Panc1 (cell line): ENCODE results near the gene ZBTB11. TPM values are rescaled to one million over a fixed set of nuclear protein-coding genes. Genes with fewer than 3 reads are reported as not detected.

Experiments used
- ATAC-seq: fragments of 200-7000 bp; cut with Tn5 transposase; 2 replicates; pipeline ENCODE4 v1.9.1; 2020; ENCODE audit warnings: mild to moderate bottlenecking, moderate library complexity
- BruUV-seq: library from RNA; stranded (reverse); fragments of 400-500 nt; replicated peaks from 2 replicates; lab custom pipeline; 2021; lab: Mats Ljungman, UMichigan
- CTCF ChIA-PET: fragments of 300-600 bp; sonication (Branson Sonifier 250); formaldehyde crosslinking; loops from one replicate; lab custom pipeline; 2022; ENCODE audit warnings: antibody characterized with exemption; lab: Charles Lee
- POLR2A ChIA-PET: fragments of 300-600 bp; sonication (Branson Sonifier 250); formaldehyde crosslinking; loops from one replicate; lab custom pipeline; 2022; ENCODE audit warnings: antibody characterized with exemption; lab: Charles Lee
- DNase-seq: peaks from one replicate; pipeline ENCODE4 v3.0.0-alpha.2; 2010; ENCODE audit warnings: low read depth, low spot score
- H3K27ac ChIP-seq: 2 replicates; pipeline ENCODE4 v1.5.1; 2011; ENCODE audit warnings: mild to moderate bottlenecking, low read length, inconsistent platforms
- H3K27me3 ChIP-seq: fragments of 200-500 bp; sonication (Bioruptor generic); 2 replicates; pipeline ENCODE4 v1.6.0; 2014; ENCODE audit warnings: low read length, inconsistent platforms; ENCODE audit not compliant: control insufficient read depth, insufficient read depth
- H3K36me3 ChIP-seq: fragments of 200-500 bp; sonication (Bioruptor generic); 2 replicates; pipeline ENCODE4 v1.5.1; 2014; ENCODE audit warnings: inconsistent platforms, mild to moderate bottlenecking, low read length, moderate library complexity; ENCODE audit not compliant: control insufficient read depth, insufficient read depth
- H3K4me1 ChIP-seq: 2 replicates; pipeline ENCODE4 v1.5.1; 2011; ENCODE audit warnings: inconsistent platforms, mild to moderate bottlenecking, low read length, moderate library complexity; ENCODE audit not compliant: control insufficient read depth, insufficient read depth
- H3K4me3 ChIP-seq, 2 experiments: 2 replicates each; pipeline ENCODE4 v1.5.1; 2011 to 2012; ENCODE audit warnings: low read depth in 2 of 2, low read length in 2 of 2, mild to moderate bottlenecking in 2 of 2, inconsistent platforms in 1 of 2, moderate library complexity in 1 of 2
- H3K9me3 ChIP-seq: fragments of 200-500 bp; sonication (Bioruptor generic); 2 replicates; pipeline ENCODE4 v1.5.1; 2014; ENCODE audit warnings: low read depth, mild to moderate bottlenecking, inconsistent platforms, low read length, moderate library complexity; ENCODE audit not compliant: control insufficient read depth, insufficient read depth
- CTCF ChIP-seq: fragments of 450-650 bp; IDR thresholded peaks from 2 replicates; pipeline ENCODE4 v1.5.1; 2017; ENCODE audit warnings: mild to moderate bottlenecking
- POLR2AphosphoS5 ChIP-seq: IDR thresholded peaks from 2 replicates; pipeline ENCODE4 v1.6.1; 2012; ENCODE audit warnings: mild to moderate bottlenecking, low read depth, low read length, moderate library complexity
- REST ChIP-seq, 2 experiments: IDR thresholded peaks; 2 replicates each; pipeline ENCODE4 v1.6.1; 2011 to 2012; ENCODE audit warnings: low read depth in 2 of 2, control low read depth in 1 of 2, low read length in 1 of 2, mild to moderate bottlenecking in 1 of 2, moderate library complexity in 1 of 2; ENCODE audit not compliant: insufficient read depth in 1 of 2
- SIN3A ChIP-seq: IDR thresholded peaks from 2 replicates; pipeline ENCODE4 v1.6.1; 2012; ENCODE audit warnings: low read depth, mild to moderate bottlenecking, low read length, moderate library complexity, borderline replicate concordance; ENCODE audit not compliant: insufficient read depth
- TCF7L2 ChIP-seq: IDR thresholded peaks from 2 replicates; pipeline ENCODE4 v1.6.1; 2011; ENCODE audit warnings: mild to moderate bottlenecking, low read depth, low read length, inconsistent platforms
- in situ Hi-C: cut with HindIII; loops from 2 replicates; pipeline ENCODE4 v1.10.0; 2016; ENCODE audit warnings: low sequenced_read_pairs, low pct_unique_long_range_greater_than_20kb
- intact Hi-C: fragments of 100-400 bp; cut with micrococcal nuclease; formaldehyde crosslinking; loops from one replicate; pipeline ENCODE4 v1.10.0; 2022; ENCODE audit not compliant: unreplicated experiment
- total RNA-seq: library from RNA; stranded (reverse); gene quantifications from one replicate; pipeline ENCODE4 v1.2.1, GENCODE V29; 2021; ENCODE audit not compliant: unreplicated experiment

ZBTB11 gene
- total RNA-seq, 1 experiment from 2014 or later = 20.1 TPM

GRCh38 chr3:101634591-101635196 lies 42.2 kb downstream of the ZBTB11 start:
- DNase-seq = no peak
- H3K27ac ChIP-seq = no peak overlapping the region
- POLR2A ChIA-PET = no interaction called here
- CTCF ChIA-PET = no interaction called here
- TF ChIP-seq REST (IDR thresholded peaks at IDR 0.05; ENCODE audit: insufficient read depth in 1 of 2, low read depth in 2 of 2, low read length in 1 of 2) (no peak), SIN3A (no peak), POLR2AphosphoS5 (no peak), TCF7L2 (no peak), CTCF (no peak)
- H3K9me3 ChIP-seq = no peaks in the 10 kb centered on the region
- H3K36me3 ChIP-seq = no peaks in the 10 kb centered on the region
- 0 out of 2 replicates have a peak, but pooled peaks cover 2% of the 10 kb centered on the region for H3K4me1 ChIP-seq
- ATAC-seq = no peak
- no peak overlapping the region for H3K4me3 ChIP-seq
- H3K27me3 ChIP-seq = no peaks in the 10 kb centered on the region
- in situ Hi-C loops (no loop called here), intact Hi-C loops (no loop called here)
- no TSS peak for BruUV-seq

- POLR2A ChIA-PET = no interaction called here
- DNase-seq (no peak), ATAC-seq (no peak)
- 0 out of 2 replicates have a peak, but pooled peaks cover 2% of the 10 kb centered on the region for H3K4me1 ChIP-seq
- no peak overlapping the region for H3K4me3 ChIP-seq
- H3K27ac ChIP-seq = no peak overlapping the region
- in situ Hi-C loops (no loop called here), intact Hi-C loops (no loop called here)
- no peak for TF ChIP-seq CTCF
- no peak for TF ChIP-seq TCF7L2
- TF ChIP-seq POLR2AphosphoS5 = no peak
- no peak for TF ChIP-seq REST (IDR thresholded peaks at IDR 0.05; ENCODE audit: insufficient read depth in 1 of 2, low read depth in 2 of 2, low read length in 1 of 2)
- TF ChIP-seq SIN3A = no peak
- CTCF ChIA-PET = no interaction called here
- no peaks in the 10 kb centered on the region for H3K9me3 ChIP-seq
- H3K27me3 ChIP-seq = no peaks in the 10 kb centered on the region
- no TSS peak for BruUV-seq
- H3K36me3 ChIP-seq = no peaks in the 10 kb centered on the region
Observed at GRCh38 chr3:101633186-101633585, 43.7 kb downstream of the ZBTB11 start.
